HG03097 (cell line): ENCODE data around the gene EPHB2.

ENCODE experiments used
- ATAC-seq: cut with Tn5 transposase; IDR thresholded peaks from one replicate; pipeline ENCODE4 v1.9.1; 2021; ENCODE audit not compliant: unreplicated experiment, low FRiP score

Gene EPHB2

GRCh38 chr1:22796642-22797041 is 86.0 kb downstream of the EPHB2 start:
- no peak for ATAC-seq

- no peak for ATAC-seq
Observed at GRCh38 chr1:22798083-22798482, 87.4 kb downstream of the EPHB2 start.

DNA sequence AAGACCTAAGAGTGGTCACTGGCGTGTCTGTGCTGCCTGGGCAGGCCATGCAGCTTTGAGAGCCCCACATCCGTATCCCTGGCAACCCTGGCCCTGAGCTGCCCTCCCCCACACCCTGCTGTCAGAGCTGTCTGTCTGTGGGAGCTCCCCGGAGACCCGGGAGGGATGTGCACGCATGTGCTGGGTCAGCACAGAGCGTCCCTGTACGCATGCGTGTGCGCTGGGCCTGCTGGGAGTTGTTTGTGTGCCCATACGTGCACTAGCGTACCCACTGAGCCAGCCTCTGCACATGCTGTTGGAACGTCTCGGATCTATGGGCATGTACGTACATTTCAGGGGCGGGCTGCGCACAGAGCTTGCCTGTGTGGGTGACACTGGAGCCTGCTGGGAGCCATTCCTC is 89.3 kb downstream of the EPHB2 start:
- no peak for ATAC-seq

DNA sequence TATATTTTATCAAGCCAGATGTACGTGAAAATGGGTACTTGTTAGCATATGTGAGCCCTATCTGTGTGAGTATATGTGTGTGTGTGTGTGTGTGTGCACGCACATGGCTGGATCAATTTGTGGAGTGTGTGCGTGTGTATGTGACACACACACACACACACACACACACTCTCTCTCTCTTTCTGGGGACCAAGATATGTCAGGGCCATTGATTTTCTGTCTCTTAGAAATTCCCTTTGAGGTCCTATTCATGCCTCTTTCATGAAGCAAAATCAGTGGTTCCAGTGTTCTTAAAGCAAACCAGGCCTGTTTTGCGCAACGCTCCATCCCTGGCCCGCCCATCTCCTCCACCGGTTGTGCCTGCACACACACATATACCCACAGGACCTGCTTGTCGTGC is 90.0 kb downstream of the EPHB2 start:
- no peak for ATAC-seq

DNA sequence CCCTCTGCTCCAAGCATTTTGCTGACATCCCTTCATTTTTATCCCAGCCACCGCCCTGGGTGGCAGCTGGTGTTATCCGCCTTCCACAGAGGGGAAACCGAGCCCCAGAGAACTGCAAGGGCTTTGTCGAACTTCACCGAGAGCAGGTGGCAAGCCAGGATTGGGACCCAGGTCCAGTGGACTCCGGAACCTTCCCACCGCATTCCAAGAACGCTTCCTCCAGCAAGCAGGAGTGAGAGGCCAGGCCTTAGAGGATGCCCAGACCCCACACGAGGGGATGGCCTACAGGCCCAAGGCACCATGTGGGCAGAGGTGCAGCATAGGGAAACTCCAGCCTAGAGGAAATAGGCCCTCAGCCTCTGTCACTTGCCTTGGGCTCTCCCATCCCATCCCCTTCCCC is 90.7 kb downstream of the EPHB2 start:
- no peak for ATAC-seq

- no peak for ATAC-seq
Observed at GRCh38 chr1:22801761-22802160, 91.1 kb downstream of the EPHB2 start.

DNA sequence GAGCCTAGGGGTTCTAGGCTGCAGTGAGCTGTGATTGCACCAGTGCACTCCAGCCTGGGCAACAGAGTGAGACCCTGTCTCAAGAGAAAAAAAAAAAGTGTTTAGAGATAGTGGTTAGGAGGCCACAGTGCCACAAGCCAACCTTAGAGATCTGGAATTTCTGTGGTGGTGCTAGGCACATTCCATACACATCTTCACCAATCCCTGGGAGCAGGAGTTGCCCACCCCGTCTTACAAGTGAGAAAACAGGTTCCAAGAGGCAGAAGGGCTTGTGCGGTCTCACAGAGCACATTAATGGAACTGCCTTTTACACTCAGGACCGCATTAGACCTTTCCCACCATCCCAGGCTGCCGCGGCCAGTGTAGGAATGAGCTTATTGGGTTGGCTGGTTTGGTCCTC is 93.2 kb downstream of the EPHB2 start:
- ATAC-seq: no peak

GRCh38 chr1:22804406-22804805 is 93.8 kb downstream of the EPHB2 start:
- ATAC-seq: no peak

- ATAC-seq: no peak
Observed at GRCh38 chr1:22804969-22805671, 94.5 kb downstream of the EPHB2 start.

DNA sequence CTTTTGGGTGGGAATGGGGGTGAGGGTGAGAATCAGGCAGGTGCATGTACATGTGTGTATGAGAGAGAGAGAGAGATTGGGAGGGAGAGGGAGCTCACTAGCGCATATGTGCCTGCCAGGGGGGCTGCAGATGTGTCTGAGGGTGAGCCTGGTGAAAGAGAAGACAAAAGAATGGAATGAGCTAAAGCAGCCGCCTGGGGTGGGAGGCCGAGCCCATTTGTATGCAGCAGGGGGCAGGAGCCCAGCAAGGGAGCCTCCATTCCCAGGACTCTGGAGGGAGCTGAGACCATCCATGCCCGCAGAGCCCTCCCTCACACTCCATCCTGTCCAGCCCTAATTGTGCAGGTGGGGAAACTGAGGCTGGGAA is 95.0 kb downstream of the EPHB2 start:
- ATAC-seq: no peak

GRCh38 chr1:22806584-22806983 is 95.9 kb downstream of the EPHB2 start:
- ATAC-seq: no peak

DNA sequence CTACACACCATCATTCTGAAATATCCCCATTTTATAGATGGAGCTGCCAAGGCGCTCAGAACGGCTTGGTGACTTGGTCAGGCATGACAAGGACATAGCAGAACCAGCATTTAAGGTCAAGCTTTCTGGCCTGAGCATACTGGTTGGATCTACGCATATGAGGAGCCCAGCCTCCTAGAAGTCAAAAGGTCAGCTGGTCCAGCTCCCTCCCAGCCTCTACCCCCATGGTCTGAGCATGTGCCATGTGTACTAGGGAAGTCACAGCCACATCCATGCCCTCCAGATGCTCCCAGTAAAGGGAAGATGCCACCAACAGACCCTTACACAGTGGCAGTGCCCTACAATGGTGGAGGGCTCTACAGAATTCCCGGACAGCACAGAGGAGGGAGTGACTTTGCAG is 96.7 kb downstream of the EPHB2 start:
- ATAC-seq: no peak

- no peak for ATAC-seq
Observed at GRCh38 chr1:22808186-22808675, 97.6 kb downstream of the EPHB2 start.

GRCh38 chr1:22808676-22809483 is 98.2 kb downstream of the EPHB2 start:
- ATAC-seq: no peak

GRCh38 chr1:22809783-22810182 is 99.1 kb downstream of the EPHB2 start:
- no peak for ATAC-seq

GRCh38 chr1:22810378-22810777 is 99.7 kb downstream of the EPHB2 start:
- no peak for ATAC-seq

- no peak for ATAC-seq
Observed at GRCh38 chr1:22812092-22812880, 101.6 kb downstream of the EPHB2 start.

GRCh38 chr1:22812993-22813790 is 102.6 kb downstream of the EPHB2 start:
- ATAC-seq: no peak

DNA sequence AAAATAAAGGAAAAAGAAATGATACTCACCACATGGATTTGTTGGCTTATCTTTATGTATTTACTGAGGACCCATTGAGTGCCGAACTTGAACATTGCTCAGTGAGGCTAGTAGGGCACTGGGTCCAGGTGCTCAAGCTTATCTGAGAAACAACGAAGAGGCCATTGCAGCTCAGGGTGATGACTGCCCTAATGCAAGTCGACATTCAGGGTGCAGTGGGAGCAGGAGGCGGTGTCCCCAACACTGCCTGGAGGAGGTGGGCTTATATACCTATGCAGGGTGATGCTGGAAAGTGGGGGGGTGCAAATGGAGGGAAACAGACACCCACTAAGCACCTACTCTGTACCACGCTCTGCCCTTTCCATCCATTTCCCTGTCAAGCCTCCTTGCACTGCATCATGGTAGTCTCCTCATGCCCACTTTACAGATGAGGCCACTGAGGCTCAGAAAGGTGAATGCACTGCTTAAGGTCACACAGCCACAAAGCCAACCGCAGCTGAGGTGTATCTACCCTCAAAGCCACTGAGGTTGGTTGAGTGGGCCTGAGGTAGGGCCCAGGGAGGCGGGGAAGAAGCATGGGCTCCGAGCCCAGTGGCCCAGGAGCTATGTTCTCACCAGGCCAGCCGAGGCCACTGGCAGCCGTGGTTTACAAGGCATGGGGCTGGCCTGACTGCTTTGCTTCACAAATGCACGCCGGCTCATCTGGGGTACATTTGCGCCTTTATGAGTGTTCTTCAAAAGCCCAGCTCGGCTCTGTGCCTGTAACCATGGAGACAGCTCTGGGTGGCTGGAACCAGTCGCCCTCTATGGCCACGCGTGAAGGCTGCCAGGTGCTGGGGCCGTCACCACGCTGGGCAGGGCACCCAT is 103.8 kb downstream of the EPHB2 start:
- ATAC-seq: no peak

DNA sequence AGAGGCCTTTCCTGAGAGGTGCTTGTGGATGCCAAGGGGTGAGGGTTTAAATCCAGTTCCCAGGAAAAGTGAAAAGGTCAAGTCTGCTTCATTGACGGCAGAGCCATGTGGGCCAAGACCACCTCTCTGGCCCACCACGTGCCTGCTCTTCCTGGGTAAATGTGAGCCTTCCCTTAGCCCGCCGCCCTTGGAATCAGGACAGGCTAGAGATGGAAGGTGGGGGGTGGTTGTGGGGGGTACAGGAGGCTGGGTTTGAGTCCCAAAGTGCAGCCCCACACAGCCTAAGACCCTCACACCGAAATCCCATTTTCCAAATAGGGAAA is 104.4 kb downstream of the EPHB2 start:
- no peak for ATAC-seq
